Suppressor macrophage treated with lipopolysaccharide for 1 hour (primary cell): ENCODE results near the gene NDUFS4.
"Not testable (repeated sequence)": the region's sequence is repeated elsewhere in the genome, so short reads cannot be mapped to it uniquely, and the experiment has no call there.

Source experiments
- DNase-seq, 3 donors: peaks; one replicate each; pipeline ENCODE4 v3.0.0-alpha.2; 2020 to 2022

NDUFS4 gene

GRCh38 chr5:53575831-53576230, 15.4 kb downstream of the NDUFS4 start:
- no peak for DNase-seq

- DNase-seq: no peak
These were observed 16.2 kb downstream of the NDUFS4 start for GRCh38 chr5:53576674-53577073.

- DNase-seq: no peak
These were observed 18.4 kb downstream of the NDUFS4 start for GRCh38 chr5:53578854-53579253.

GRCh38 chr5:53580547-53580946, 20.1 kb downstream of the NDUFS4 start:
- DNase-seq: no peak

GRCh38 chr5:53582225-53582624, 21.8 kb downstream of the NDUFS4 start:
- no peak for DNase-seq

- no peak for DNase-seq
These were observed 30.3 kb downstream of the NDUFS4 start for GRCh38 chr5:53590759-53591158.

- no peak for DNase-seq
These were observed 34.0 kb downstream of the NDUFS4 start for GRCh38 chr5:53594419-53594818.

GRCh38 chr5:53597894-53598293, 37.5 kb downstream of the NDUFS4 start:
- DNase-seq: no peak

GRCh38 chr5:53601570-53601969, 41.1 kb downstream of the NDUFS4 start:
- no peak for DNase-seq

- no peak for DNase-seq
These were observed 42.7 kb downstream of the NDUFS4 start for GRCh38 chr5:53603009-53603687.

GRCh38 chr5:53604309-53604708, 43.9 kb downstream of the NDUFS4 start:
- DNase-seq: no peak

GRCh38 chr5:53607886-53608285, 47.4 kb downstream of the NDUFS4 start:
- no peak for DNase-seq

- DNase-seq: not testable (repeated sequence)
These were observed 48.5 kb downstream of the NDUFS4 start for GRCh38 chr5:53608897-53609296.

- DNase-seq: no peak
These were observed 52.6 kb downstream of the NDUFS4 start for GRCh38 chr5:53613061-53613460.

GRCh38 chr5:53613536-53613935, 53.1 kb downstream of the NDUFS4 start:
- peak; percentile 2 to 63 (median 59) for DNase-seq

- DNase-seq: no peak
These were observed 54.0 kb downstream of the NDUFS4 start for GRCh38 chr5:53614376-53614885.

GRCh38 chr5:53616939-53617549, 56.6 kb downstream of the NDUFS4 start:
- no peak for DNase-seq

GRCh38 chr5:53631251-53631650, 70.8 kb downstream of the NDUFS4 start:
- DNase-seq: no peak

GRCh38 chr5:53642061-53642460, 81.6 kb downstream of the NDUFS4 start:
- DNase-seq: peak in 1 of 3 donors; percentile 14

GRCh38 chr5:53643445-53643844, 83.0 kb downstream of the NDUFS4 start:
- no peak for DNase-seq

GRCh38 chr5:53645078-53645477, 84.6 kb downstream of the NDUFS4 start:
- DNase-seq: no peak

- DNase-seq: no peak
These were observed 88.9 kb downstream of the NDUFS4 start for GRCh38 chr5:53649352-53649751.

GRCh38 chr5:53660573-53660972, 100.1 kb downstream of the NDUFS4 start:
- DNase-seq: not testable (repeated sequence)

GRCh38 chr5:53665313-53665712, 104.9 kb downstream of the NDUFS4 start:
- not testable (repeated sequence) for DNase-seq

- DNase-seq: peak in 1 of 3 donors; percentile 4
These were observed 107.2 kb downstream of the NDUFS4 start for GRCh38 chr5:53667621-53668020.
